Endothelial cell of umbilical vein (primary cell): ENCODE measurements around the gene METTL9. TPM values are rescaled to one million over a fixed set of nuclear protein-coding genes. Genes with fewer than 3 reads are reported as not detected.

Experiments used
- BruUV-seq: library from RNA; stranded (reverse); fragments of 400-500 nt; replicated peaks from 2 replicates; lab custom pipeline; 2021; lab: Mats Ljungman, UMichigan
- CTCF ChIA-PET: fragments of 300-600, 350-600 bp; sonication (Branson Sonifier 250); formaldehyde crosslinking; loops from one replicate; lab custom pipeline; 2021; ENCODE audit warnings: antibody characterized with exemption, inconsistent platforms; lab: Charles Lee
- POLR2A ChIA-PET: fragments of 300-600, 350-600 bp; sonication (Branson Sonifier 250); formaldehyde crosslinking; loops from one replicate; lab custom pipeline; 2021; ENCODE audit warnings: antibody characterized with exemption, inconsistent platforms; lab: Charles Lee
- DNase-seq: peaks from one replicate; pipeline ENCODE4 v3.0.0-alpha.2; 2011; ENCODE audit warnings: low read depth, low spot score
- FAIRE-seq: peaks from 2 replicates; lab custom pipeline; 2011; peaks lifted over from hg19 to GRCh38; lab: Jason Lieb, UNC
- H2AFZ ChIP-seq: 2 replicates; pipeline ENCODE4 v1.6.0; 2012; ENCODE audit warnings: low read depth, low read length, control low read depth, inconsistent platforms
- H3K27ac ChIP-seq: 2 replicates; pipeline ENCODE4 v1.5.1; 2011; ENCODE audit warnings: low read depth, mild to moderate bottlenecking, control low read depth, low read length, moderate library complexity; ENCODE audit not compliant: insufficient read depth
- H3K27me3 ChIP-seq, 2 experiments: 2 replicates each; pipeline versions ENCODE4 v1.6.0 to v1.6.1; 2011; ENCODE audit warnings: low read length in 2 of 2, mixed read lengths in 1 of 2; ENCODE audit not compliant: control insufficient read depth in 2 of 2, insufficient read depth in 2 of 2
- H3K36me3 ChIP-seq, 2 experiments: 2 replicates in 1 of 2; 3 replicates in 1 of 2; pipeline ENCODE4 v1.5.1; 2011; ENCODE audit warnings: low read length in 2 of 2, mild to moderate bottlenecking in 1 of 2, moderate library complexity in 1 of 2; ENCODE audit not compliant: control insufficient read depth in 2 of 2, insufficient read depth in 2 of 2; ENCODE audit errors: extremely low read depth in 1 of 2
- H3K4me1 ChIP-seq: 3 replicates; pipeline ENCODE4 v1.5.1; 2011; ENCODE audit warnings: mild to moderate bottlenecking, low read length; ENCODE audit not compliant: control insufficient read depth, insufficient read depth; ENCODE audit errors: extremely low read depth
- H3K4me2 ChIP-seq: 2 replicates; pipeline ENCODE4 v1.6.1; 2011; ENCODE audit warnings: low read length, control low read depth, mixed read lengths; ENCODE audit not compliant: insufficient read depth
- H3K4me3 ChIP-seq, 3 experiments: fragments of 200-600 bp in 1 of 3; sonication (generic), shearing (Covaris generic) in 1 of 3; replicated peaks in 1 of 3; 2 replicates each; pipeline ENCODE4 v1.5.1; 2011 to 2016; ENCODE audit warnings: control low read depth in 3 of 3, low read length in 3 of 3, mild to moderate bottlenecking in 2 of 3, inconsistent platforms in 1 of 3, low read depth in 1 of 3, moderate library complexity in 1 of 3; ENCODE audit not compliant: insufficient read depth in 1 of 3
- H3K79me2 ChIP-seq: 2 replicates; pipeline ENCODE4 v1.6.0; 2012; ENCODE audit warnings: low read length, inconsistent platforms; ENCODE audit not compliant: control insufficient read depth, insufficient read depth
- H3K9ac ChIP-seq: replicated peaks from 2 replicates; pipeline ENCODE3; 2011; ENCODE audit warnings: low read length, control low read depth; ENCODE audit not compliant: insufficient read depth; ENCODE audit errors: extremely low read depth
- H3K9me1 ChIP-seq: replicated peaks from 3 replicates; pipeline ENCODE4 v1.6.0; 2011; ENCODE audit warnings: mild to moderate bottlenecking, low read length; ENCODE audit not compliant: control insufficient read depth, insufficient read depth; ENCODE audit errors: extremely low read depth
- H3K9me3 ChIP-seq: replicated peaks from 2 replicates; pipeline ENCODE4 v1.5.1; 2012; ENCODE audit warnings: low read length, inconsistent platforms; ENCODE audit not compliant: control insufficient read depth, insufficient read depth
- H4K20me1 ChIP-seq: replicated peaks from 2 replicates; pipeline ENCODE3; 2011; ENCODE audit warnings: mild to moderate bottlenecking, low read length; ENCODE audit not compliant: control insufficient read depth, insufficient read depth; ENCODE audit errors: extremely low read depth
- CTCF ChIP-seq, 2 donors: IDR thresholded peaks; 1 replicate in 1 of 2; 2 replicates in 1 of 2; pipeline ENCODE4 v1.5.1; 2011; ENCODE audit warnings: low read length in 2 of 2, mild to moderate bottlenecking in 2 of 2, moderate library complexity in 2 of 2, control low read depth in 1 of 2, inconsistent platforms in 1 of 2, low read depth in 1 of 2; ENCODE audit not compliant: insufficient read depth in 1 of 2; ENCODE audit errors: extremely low read depth in 1 of 2
- EZH2 ChIP-seq: IDR thresholded peaks from 2 replicates; pipeline ENCODE4 v1.6.1; 2012; ENCODE audit warnings: borderline replicate concordance, low read depth, mild to moderate bottlenecking, moderate library complexity, low read length, inconsistent platforms; ENCODE audit not compliant: severe bottlenecking
- FOS ChIP-seq: IDR thresholded peaks from 2 replicates; pipeline ENCODE4 v1.6.1; 2011; ENCODE audit warnings: mild to moderate bottlenecking, low read length, moderate library complexity, borderline replicate concordance; ENCODE audit not compliant: insufficient read depth
- GATA2 ChIP-seq: IDR thresholded peaks from 2 replicates; pipeline ENCODE4 v1.7.0; 2011; ENCODE audit warnings: low read depth, mild to moderate bottlenecking, moderate library complexity, mixed read lengths, low read length; ENCODE audit not compliant: insufficient read length, insufficient read depth
- JUN ChIP-seq: IDR thresholded peaks from 2 replicates; pipeline ENCODE4 v1.6.1; 2011; ENCODE audit warnings: borderline replicate concordance, low read depth; ENCODE audit not compliant: insufficient read length, insufficient read depth
- MAX ChIP-seq: IDR thresholded peaks from 2 replicates; pipeline ENCODE4 v1.6.1; 2011; ENCODE audit not compliant: insufficient read depth, insufficient read length
- MYC ChIP-seq: IDR thresholded peaks from one replicate; pipeline ENCODE4 v1.6.1; 2011; ENCODE audit warnings: mild to moderate bottlenecking, low read depth, low read length
- POLR2A ChIP-seq: IDR thresholded peaks from 2 replicates; pipeline ENCODE4 v1.6.1; 2012; ENCODE audit warnings: low read depth, mild to moderate bottlenecking, control low read depth, low read length
- POLR2AphosphoS5 ChIP-seq: IDR thresholded peaks from 2 replicates; pipeline ENCODE4 v1.6.1; 2012; ENCODE audit warnings: low read depth, mild to moderate bottlenecking, control low read depth, low read length, moderate library complexity; ENCODE audit not compliant: insufficient read depth
- dilution Hi-C: fragments of 300-500 bp; cut with MboI; formaldehyde crosslinking; loops from one replicate; pipeline ENCODE4 v1.15.0; 2019; ENCODE audit warnings: low sequenced_read_pairs; ENCODE audit not compliant: extremely low pct_ligation_motif_present
- intact Hi-C: fragments of 100-400 bp; cut with micrococcal nuclease; formaldehyde crosslinking; loops from one replicate; pipeline ENCODE4 v1.10.0; 2022
- polyA plus RNA-seq, 4 experiments: library from polyadenylated mRNA; depleted of rRNA in 3 of 4; stranded (reverse) in 3 of 4; unstranded in 1 of 4; fragments of >200 nt; gene quantifications; 2 replicates each; pipeline versions ENCODE4 v1.2.1 to v1.2.3, GENCODE V29; 2011 to 2012; ENCODE audit warnings: missing spikeins in 1 of 4
- total RNA-seq: library from RNA; stranded (reverse); gene quantifications from 2 replicates; pipeline ENCODE4 v1.2.3, GENCODE V29; 2021

The METTL9 gene
- total and polyA plus RNA-seq, 2 donors (not counting 3 experiments of a cell fraction or from before 2014, with no cell fraction given), result 53.8 to 121 TPM

- Histone ChIP-seq H4K20me1 (no peaks in the 10 kb centered on the region), H3K36me3 (peaks cover under 1 to 2% of the 10 kb centered on the region in 2 experiments), H3K4me2 (no peak within 1 kb of the TSS), H3K9me3 (no peaks in the 10 kb centered on the region), H3K4me1 (peaks cover 6% of the 10 kb centered on the region), H3K27me3 (no peaks in the 10 kb centered on the region), H3K9me1 (no peaks in the 10 kb centered on the region), H3K27ac (no peak within 1 kb of the TSS), H3K4me3 (no peak within 1 kb of the TSS), H3K9ac (no peak within 1 kb of the TSS), H2AFZ (no peak within 1 kb of the TSS), H3K79me2 (peaks cover 6% of the 10 kb centered on the region)
- FAIRE-seq (no peak), DNase-seq (no peak)
- CTCF ChIA-PET, result interaction anchor here (0.8 to 1.4 kb wide), 2 partner anchors 33 to 68 kb away, joined by 3 to 4 read pairs; no protein-coding TSS in a partner anchor
- POLR2A ChIA-PET, result no interaction called here
- intact Hi-C loops (no loop called here), dilution Hi-C loops (no loop called here)
- no peak for TF ChIP-seq FOS
- no peak for TF ChIP-seq POLR2A
- no peak for TF ChIP-seq MAX
- TF ChIP-seq GATA2, result no peak
- no peak for TF ChIP-seq MYC
- no peak for TF ChIP-seq POLR2AphosphoS5
- no peak for TF ChIP-seq CTCF (IDR thresholded peaks at IDR 0.05; ENCODE audit: extremely low read depth in 1 of 2, insufficient read depth in 1 of 2, low read depth in 1 of 2, low read length in 2 of 2)
- no peak for TF ChIP-seq JUN
- no peak for TF ChIP-seq EZH2
- BruUV-seq, result no TSS peak
These were observed 53.1 kb downstream of the METTL9 start, which contains the start of gene IGSF6 for GRCh38 chr16:21652453-21652852. IGSF6 (minus strand) TSS chr16:21652608; CDS start chr16:21652598, 10 bp downstream.
